ENCODE data around the gene ADGRB2. TPM values are rescaled to one million over a fixed set of nuclear protein-coding genes. Genes with fewer than 3 reads are reported as not detected.
A peak's percentile ranks its signal among the peaks of the same experiment; 100 is the strongest.

The ADGRB2 gene
- total RNA-seq (2014; rRNA removed; shearing (Covaris generic)): 8.3 and 16.7 TPM in 2 replicates

- no peak for DNase-seq (ENCODE audit: low read depth)
Observed at GRCh38 chr1:31764312-31765040, at the start of gene ADGRB2. TSS of gene ADGRB2 (minus strand) at chr1:31764340. CDS start at chr1:31757221, 7,119 bp downstream.

DNA sequence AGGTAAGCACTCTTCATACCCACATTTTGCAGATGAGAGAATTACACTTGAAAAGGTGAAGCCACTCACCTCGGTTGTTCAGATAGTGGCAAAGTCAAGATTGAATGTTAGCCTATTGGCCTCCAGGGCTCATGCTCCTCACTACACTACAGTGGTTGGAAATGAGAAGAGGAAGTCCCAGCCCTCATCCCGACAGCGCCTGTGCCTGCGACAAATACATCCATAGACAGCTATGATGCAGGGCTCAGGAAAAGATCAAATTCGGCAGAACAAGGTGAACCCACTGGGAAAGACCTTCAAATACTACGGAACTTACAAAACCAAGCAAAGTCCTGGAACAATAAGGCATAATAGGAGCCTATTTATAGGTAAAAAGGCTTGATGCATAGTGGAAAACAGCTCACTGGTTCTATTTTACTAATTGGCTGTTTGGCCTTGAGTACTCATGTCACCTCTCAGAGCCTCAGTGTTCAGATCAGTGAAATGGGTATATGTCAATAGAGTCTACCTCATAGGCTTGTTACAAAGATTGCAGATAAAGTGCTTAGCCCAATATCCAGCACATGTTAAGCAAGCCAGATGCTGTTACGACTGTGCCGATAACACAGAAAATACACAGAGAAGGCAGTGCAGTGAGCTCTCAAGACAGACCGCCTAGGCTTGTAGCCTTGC, 48.2 kb upstream of the ADGRB2 start:
- DNase-seq (ENCODE audit: low read depth): no peak

- peak; percentile 54 for DNase-seq (ENCODE audit: low read depth)
Observed at GRCh38 chr1:31811605-31812004, 47.5 kb upstream of the ADGRB2 start.

DNA sequence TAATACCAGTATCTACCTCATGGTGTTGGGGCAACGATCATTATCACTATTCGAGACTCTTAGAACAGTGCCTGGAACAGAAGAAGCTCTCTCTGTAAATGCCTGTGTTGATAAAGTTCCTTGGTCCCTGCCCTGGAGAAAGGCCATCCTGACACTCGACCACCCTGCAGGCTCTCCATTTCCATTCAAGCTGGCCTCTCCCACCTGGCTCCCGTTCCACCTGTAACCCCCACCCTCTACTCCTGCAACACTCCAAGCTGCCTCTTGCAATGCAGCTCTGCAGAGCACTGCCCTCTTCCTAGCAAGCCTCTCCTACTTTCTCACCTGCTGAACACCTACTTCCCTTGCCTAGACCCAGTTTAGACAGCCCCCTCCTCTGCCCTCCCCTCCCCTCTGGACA, 45.6 kb upstream of the ADGRB2 start:
- no peak for DNase-seq (ENCODE audit: low read depth)

- DNase-seq (ENCODE audit: low read depth): no peak
Observed at GRCh38 chr1:31807273-31808048, 43.3 kb upstream of the ADGRB2 start.

GRCh38 chr1:31805318-31805717, 41.2 kb upstream of the ADGRB2 start:
- no peak for DNase-seq (ENCODE audit: low read depth)

- no peak for DNase-seq (ENCODE audit: low read depth)
Observed at GRCh38 chr1:31804098-31804497, 40.0 kb upstream of the ADGRB2 start.

DNA sequence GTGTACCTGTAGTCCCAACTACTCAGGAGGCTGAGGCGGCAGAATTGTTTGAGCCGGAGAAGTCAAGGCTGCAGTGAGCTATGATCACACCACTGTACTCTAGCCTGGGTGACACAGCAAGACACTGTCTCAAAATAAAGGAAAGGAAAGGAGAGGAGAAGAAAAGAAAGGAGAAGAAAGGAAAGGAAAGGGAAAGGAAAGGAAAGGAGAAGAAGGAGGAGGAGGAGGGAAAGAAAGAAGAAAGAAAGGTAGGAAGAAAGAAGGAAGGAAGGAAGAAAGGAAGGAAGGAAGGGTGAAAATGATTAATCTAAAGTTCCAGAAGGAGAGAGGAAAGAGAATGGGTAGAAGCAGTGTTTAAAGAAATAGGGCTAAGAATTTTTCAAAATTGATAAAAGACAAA, 39.5 kb upstream of the ADGRB2 start:
- DNase-seq (ENCODE audit: low read depth): no peak

- no peak for DNase-seq (ENCODE audit: low read depth)
Observed at GRCh38 chr1:31802190-31803150, 38.3 kb upstream of the ADGRB2 start.

GRCh38 chr1:31801458-31801857, 37.3 kb upstream of the ADGRB2 start:
- DNase-seq (ENCODE audit: low read depth): no peak

- DNase-seq (ENCODE audit: low read depth): no peak
Observed at GRCh38 chr1:31800674-31800967, 36.5 kb upstream of the ADGRB2 start.

DNA sequence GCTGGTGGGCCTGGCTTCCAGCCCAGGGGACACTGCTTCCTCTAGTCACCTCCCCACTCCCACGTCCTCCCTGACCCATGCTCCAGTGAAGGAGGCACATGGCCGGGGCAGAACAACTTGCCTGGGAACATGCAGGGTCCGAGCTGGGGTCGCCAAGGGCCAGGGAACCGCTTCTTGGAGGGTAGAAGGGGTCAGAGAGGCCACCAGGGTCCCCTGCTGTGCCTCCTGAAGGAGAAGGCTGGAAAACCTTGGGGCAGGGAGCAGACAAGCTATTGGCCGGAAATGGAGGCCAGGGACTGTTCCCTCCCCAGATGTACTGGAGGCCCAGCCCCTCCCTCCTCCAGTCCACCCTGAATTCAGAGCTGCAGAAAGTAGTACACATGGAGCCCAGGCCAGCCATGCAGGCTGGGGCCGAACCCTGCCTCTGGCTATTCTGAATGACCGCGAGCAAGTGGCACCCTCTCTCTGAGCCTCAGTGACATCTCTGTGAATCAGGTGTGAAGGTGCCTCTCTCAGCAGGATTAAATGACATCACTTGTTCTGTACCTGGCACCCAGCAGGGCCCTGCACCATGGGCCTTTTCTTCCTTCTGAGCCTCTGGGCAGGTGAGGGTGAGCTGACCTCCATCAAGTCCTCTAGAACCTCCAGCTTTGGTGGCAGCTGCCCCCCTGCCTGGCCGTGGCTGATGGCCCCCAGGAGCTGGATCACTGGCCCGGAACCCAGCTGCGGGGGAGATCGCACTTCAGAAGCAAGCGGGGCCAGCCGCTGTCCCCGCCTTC, 35.9 kb upstream of the ADGRB2 start:
- no peak for DNase-seq (ENCODE audit: low read depth)

DNA sequence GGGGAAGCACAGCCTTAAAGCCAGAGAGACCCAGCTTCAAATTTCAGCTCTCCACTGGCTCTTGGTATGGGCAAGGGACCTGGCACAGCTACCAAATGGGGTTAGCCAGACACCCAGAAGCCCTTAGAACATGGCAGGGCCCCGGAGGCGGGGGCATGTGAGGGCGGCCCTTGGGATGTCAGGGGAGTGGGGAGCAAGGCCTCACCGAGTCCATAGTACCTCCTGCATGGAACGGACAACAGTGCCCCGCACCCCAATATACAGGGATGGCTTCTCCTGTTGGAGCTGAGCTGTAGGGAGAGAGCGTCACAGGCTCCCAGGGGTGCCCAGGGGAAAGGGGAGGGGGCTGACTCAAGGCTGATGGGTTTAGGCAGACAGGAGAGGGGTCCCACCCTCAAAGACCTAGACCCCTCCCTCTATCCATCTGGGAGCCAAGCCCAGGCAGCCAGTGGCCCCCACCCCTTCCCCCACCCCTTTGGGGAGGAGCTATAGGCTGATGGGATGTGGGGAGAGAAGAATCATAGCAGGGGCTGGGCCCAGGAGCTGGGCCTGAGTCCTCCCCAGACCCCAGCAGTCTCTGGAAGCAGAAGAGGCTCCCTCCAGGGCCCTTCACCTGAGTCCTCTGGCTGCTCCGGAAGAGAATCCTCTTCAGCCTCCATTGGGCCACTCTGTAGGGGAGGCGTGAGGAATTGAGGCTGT, 35.2 kb upstream of the ADGRB2 start:
- DNase-seq (ENCODE audit: low read depth): no peak

DNA sequence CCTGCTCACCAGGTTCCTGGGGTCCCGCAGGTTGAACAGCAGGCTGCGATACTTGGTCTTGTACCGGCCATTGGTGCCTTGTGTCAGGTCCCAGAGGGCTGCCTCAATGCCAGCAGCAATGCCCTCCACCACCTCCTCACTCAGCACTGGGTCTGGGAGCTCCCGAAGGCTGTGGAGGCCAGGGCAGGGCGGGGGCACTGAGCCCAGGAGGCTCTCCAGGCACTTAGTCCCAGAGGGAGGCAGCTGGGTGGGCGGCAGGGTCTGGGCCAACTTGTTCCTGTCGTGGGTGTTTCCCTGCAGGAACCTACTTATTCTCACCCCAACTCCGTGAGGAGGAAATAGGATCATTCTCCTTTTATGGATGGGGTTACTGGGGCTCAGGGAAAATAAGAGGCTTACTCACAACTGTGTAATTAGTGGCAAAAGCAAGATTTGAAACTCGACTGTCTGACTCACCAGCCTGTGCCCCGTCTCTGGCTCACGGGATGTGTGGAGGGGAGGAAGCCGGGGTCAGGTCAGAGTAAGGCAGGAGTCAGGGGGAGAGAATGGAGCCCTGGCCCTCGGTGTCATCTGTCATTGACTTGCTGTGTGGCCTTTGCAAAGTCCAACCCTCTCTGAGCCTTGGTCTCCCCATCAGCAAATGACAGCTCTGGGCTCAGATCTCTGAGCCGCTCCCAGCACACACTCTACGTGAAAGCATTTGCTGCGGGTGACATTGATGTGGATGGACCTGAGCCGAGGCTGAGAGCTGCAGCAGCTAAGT, 34.5 kb upstream of the ADGRB2 start:
- peak; percentile 95 for DNase-seq (ENCODE audit: low read depth)

GRCh38 chr1:31798086-31798432, 33.9 kb upstream of the ADGRB2 start:
- no peak for DNase-seq (ENCODE audit: low read depth)

- DNase-seq (ENCODE audit: low read depth): no peak
Observed at GRCh38 chr1:31797216-31797615, 33.1 kb upstream of the ADGRB2 start.

GRCh38 chr1:31796707-31797106, 32.6 kb upstream of the ADGRB2 start:
- DNase-seq (ENCODE audit: low read depth): no peak

GRCh38 chr1:31795801-31796621, 31.9 kb upstream of the ADGRB2 start:
- peak; percentile 78 for DNase-seq (ENCODE audit: low read depth)
